22Rv1 (cell line): ENCODE data around the gene C2CD4D.
"Not testable (repeated sequence)": the region's sequence is repeated elsewhere in the genome, so short reads cannot be mapped to it uniquely, and the experiment has no call there.

ENCODE experiments used
- ZFX ChIP-seq: fragments of 450-650 bp; IDR thresholded peaks from 2 replicates; pipeline ENCODE4 v1.6.1; 2017; ENCODE audit warnings: antibody characterized with exemption, borderline replicate concordance
- TF ChIP-seq, protein P1 (sequence below): fragments of 450-650 bp; IDR thresholded peaks from 2 replicates; pipeline ENCODE4 v1.5.1; 2017; ENCODE audit warnings: mild to moderate bottlenecking

DNA sequence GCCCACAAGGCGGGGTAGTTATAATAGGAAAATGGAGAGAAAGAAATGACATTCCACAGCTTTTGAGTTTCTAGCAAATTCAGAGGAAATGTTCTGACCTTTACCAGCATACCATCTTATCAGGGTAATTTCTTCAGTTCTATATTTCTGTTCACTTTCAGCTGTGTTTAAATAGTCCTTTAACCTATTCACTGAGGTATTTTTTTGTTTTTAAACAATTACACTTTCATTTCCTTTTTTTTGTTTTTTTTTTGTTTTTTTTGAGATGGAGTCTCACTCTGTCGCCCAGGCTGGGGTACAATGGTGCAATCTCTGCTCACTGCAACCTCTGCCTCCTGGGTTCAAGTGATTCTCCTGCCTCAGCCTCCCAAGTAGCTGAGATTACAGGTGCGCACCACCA, 44.8 kb upstream of the C2CD4D start:
- TF ChIP-seq, protein P1, sequence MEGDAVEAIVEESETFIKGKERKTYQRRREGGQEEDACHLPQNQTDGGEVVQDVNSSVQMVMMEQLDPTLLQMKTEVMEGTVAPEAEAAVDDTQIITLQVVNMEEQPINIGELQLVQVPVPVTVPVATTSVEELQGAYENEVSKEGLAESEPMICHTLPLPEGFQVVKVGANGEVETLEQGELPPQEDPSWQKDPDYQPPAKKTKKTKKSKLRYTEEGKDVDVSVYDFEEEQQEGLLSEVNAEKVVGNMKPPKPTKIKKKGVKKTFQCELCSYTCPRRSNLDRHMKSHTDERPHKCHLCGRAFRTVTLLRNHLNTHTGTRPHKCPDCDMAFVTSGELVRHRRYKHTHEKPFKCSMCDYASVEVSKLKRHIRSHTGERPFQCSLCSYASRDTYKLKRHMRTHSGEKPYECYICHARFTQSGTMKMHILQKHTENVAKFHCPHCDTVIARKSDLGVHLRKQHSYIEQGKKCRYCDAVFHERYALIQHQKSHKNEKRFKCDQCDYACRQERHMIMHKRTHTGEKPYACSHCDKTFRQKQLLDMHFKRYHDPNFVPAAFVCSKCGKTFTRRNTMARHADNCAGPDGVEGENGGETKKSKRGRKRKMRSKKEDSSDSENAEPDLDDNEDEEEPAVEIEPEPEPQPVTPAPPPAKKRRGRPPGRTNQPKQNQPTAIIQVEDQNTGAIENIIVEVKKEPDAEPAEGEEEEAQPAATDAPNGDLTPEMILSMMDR = not testable (repeated sequence)
- TF ChIP-seq ZFX = not testable (repeated sequence)
